Naive thymus-derived CD8-positive, alpha-beta T cell (primary cell): ENCODE results near the gene ZNF423. TPM values are rescaled to one million over a fixed set of nuclear protein-coding genes. Genes with fewer than 3 reads are reported as not detected.

Experiments used
- ATAC-seq, 2 donors: fragments of 150-1000 bp; cut with Tn5 transposase in 1 of 2; sonication (Bioruptor Pico), chemical (Tn5 transposase) in 1 of 2; 1 replicate in 1 of 2; 2 replicates in 1 of 2; pipeline ENCODE4 v1.10.0; 2021; ENCODE audit warnings: mild to moderate bottlenecking in 2 of 2, moderate library complexity in 2 of 2
- POLR2A ChIA-PET: fragments of 350-600 bp; sonication (Branson Sonifier 250); formaldehyde crosslinking; loops from one replicate; lab custom pipeline; 2021; ENCODE audit warnings: antibody characterized with exemption; lab: Charles Lee
- DNase-seq, 10 donors: peaks; one replicate each; pipeline versions ENCODE4 v3.0.0 to v3.0.0-alpha.2; 2020 to 2022
- H3K27ac Mint-ChIP-seq, 10 donors: one replicate each; pipeline ENCODE4 v1.8.0; 2020 to 2022; ENCODE audit warnings: mild to moderate bottlenecking in 10 of 10, mixed read lengths in 10 of 10, moderate library complexity in 4 of 10, inconsistent platforms in 1 of 10
- H3K27me3 Mint-ChIP-seq, 5 donors: one replicate each; pipeline ENCODE4 v1.8.0; 2021 to 2022; ENCODE audit warnings: mixed read lengths in 5 of 5
- H3K36me3 Mint-ChIP-seq, 3 donors: one replicate each; pipeline ENCODE4 v1.8.0; 2020 to 2022; ENCODE audit warnings: mixed read lengths in 3 of 3, mild to moderate bottlenecking in 2 of 3, inconsistent platforms in 1 of 3
- H3K4me1 Mint-ChIP-seq, 4 donors: one replicate each; pipeline ENCODE4 v1.8.0; 2021 to 2022; ENCODE audit warnings: mixed read lengths in 4 of 4
- H3K4me3 Mint-ChIP-seq, 10 donors: one replicate each; pipeline ENCODE4 v1.8.0; 2020 to 2022; ENCODE audit warnings: mild to moderate bottlenecking in 10 of 10, mixed read lengths in 10 of 10, moderate library complexity in 6 of 10, inconsistent platforms in 1 of 10
- H3K9me3 Mint-ChIP-seq, 9 donors: one replicate each; pipeline ENCODE4 v1.8.0; 2020 to 2022; ENCODE audit warnings: mixed read lengths in 9 of 9, mild to moderate bottlenecking in 3 of 9, inconsistent platforms in 1 of 9, moderate library complexity in 1 of 9
- polyA plus RNA-seq, 3 donors: library from polyadenylated mRNA; unstranded; fragments of 300-500 nt; fragmentation: Illumina TruSeq; gene quantifications; one replicate each; pipeline ENCODE4 v1.2.3, GENCODE V29; 2021
- total RNA-seq, 8 experiments: library from RNA in 2 of 8; stranded (reverse) in 2 of 8; gene quantifications; one replicate each; pipeline ENCODE4 v1.2.3 and lab custom pipeline; 2021 to 2026

Gene ZNF423
- total and polyA plus RNA-seq, 5 experiments from 2014 or later, result not detected

- peaks cover 0 to 12% (median 0%) of the 10 kb centered on the region in 5 donors for H3K27me3 Mint-ChIP-seq
- H3K4me1 Mint-ChIP-seq, result no peaks in the 10 kb centered on the region
- H3K36me3 Mint-ChIP-seq, result no peaks in the 10 kb centered on the region
- POLR2A ChIA-PET, result interaction anchor here (0.8 kb wide), 1 partner anchor 1091 kb away, joined by 4 read pairs; no protein-coding TSS in a partner anchor
- no peak overlapping the region for H3K4me3 Mint-ChIP-seq
- no peak overlapping the region for H3K27ac Mint-ChIP-seq
- no peak for ATAC-seq
- no peaks in the 10 kb centered on the region for H3K9me3 Mint-ChIP-seq
- DNase-seq, result no peak
Observed at GRCh38 chr16:49778202-49778930, 77.5 kb downstream of the ZNF423 start.

- ATAC-seq (no peak), DNase-seq (no peak)
- Mint-ChIP-seq H3K9me3 (no peaks in the 10 kb centered on the region), H3K27ac (no peak overlapping the region), H3K4me1 (no peaks in the 10 kb centered on the region), H3K4me3 (no peak overlapping the region), H3K36me3 (no peaks in the 10 kb centered on the region), H3K27me3 (peaks cover 0 to 12% (median 0%) of the 10 kb centered on the region in 5 donors)
- POLR2A ChIA-PET, result no interaction called here
Observed at GRCh38 chr16:49776734-49777133, 79.2 kb downstream of the ZNF423 start.

GRCh38 chr16:49776085-49776595 is 79.8 kb downstream of the ZNF423 start:
- H3K4me1 Mint-ChIP-seq, result no peaks in the 10 kb centered on the region
- DNase-seq, result no peak
- H3K9me3 Mint-ChIP-seq, result no peaks in the 10 kb centered on the region
- H3K4me3 Mint-ChIP-seq, result no peak overlapping the region
- H3K27ac Mint-ChIP-seq, result no peak overlapping the region
- H3K36me3 Mint-ChIP-seq, result no peaks in the 10 kb centered on the region
- POLR2A ChIA-PET, result no interaction called here
- peaks cover 0 to 11% (median 0%) of the 10 kb centered on the region in 5 donors for H3K27me3 Mint-ChIP-seq
- ATAC-seq, result no peak

GRCh38 chr16:49775581-49775980 is 80.3 kb downstream of the ZNF423 start:
- POLR2A ChIA-PET, result no interaction called here
- H3K4me3 Mint-ChIP-seq, result no peak overlapping the region
- ATAC-seq (no peak), DNase-seq (no peak)
- no peak overlapping the region for H3K27ac Mint-ChIP-seq
- H3K27me3 Mint-ChIP-seq, result peaks cover 0 to 6% (median 0%) of the 10 kb centered on the region in 5 donors
- no peaks in the 10 kb centered on the region for H3K4me1 Mint-ChIP-seq
- H3K9me3 Mint-ChIP-seq, result no peaks in the 10 kb centered on the region
- no peaks in the 10 kb centered on the region for H3K36me3 Mint-ChIP-seq

GRCh38 chr16:49775018-49775417 is 80.9 kb downstream of the ZNF423 start:
- Mint-ChIP-seq H3K4me3 (no peak overlapping the region), H3K27me3 (peaks cover 0 to 6% (median 0%) of the 10 kb centered on the region in 5 donors), H3K36me3 (no peaks in the 10 kb centered on the region), H3K9me3 (no peaks in the 10 kb centered on the region), H3K4me1 (no peaks in the 10 kb centered on the region), H3K27ac (no peak overlapping the region)
- POLR2A ChIA-PET, result no interaction called here
- no peak for ATAC-seq
- no peak for DNase-seq

GRCh38 chr16:49773534-49774475 is 82.1 kb downstream of the ZNF423 start:
- H3K36me3 Mint-ChIP-seq, result no peaks in the 10 kb centered on the region
- POLR2A ChIA-PET, result no interaction called here

GRCh38 chr16:49767998-49768397 is 87.9 kb downstream of the ZNF423 start:
- POLR2A ChIA-PET, result no interaction called here
- Mint-ChIP-seq H3K4me3 (no peak overlapping the region), H3K27ac (no peak overlapping the region), H3K9me3 (no peaks in the 10 kb centered on the region), H3K27me3 (peaks cover 0 to 4% (median 0%) of the 10 kb centered on the region in 5 donors), H3K4me1 (peaks cover 0 to 2% (median 0%) of the 10 kb centered on the region in 4 donors), H3K36me3 (no peaks in the 10 kb centered on the region)
- DNase-seq (no peak), ATAC-seq (no peak)

More at GRCh38 chr16:49773534-49774475, 82.1 kb downstream of the ZNF423 start:
- ATAC-seq (no peak), DNase-seq (no peak)
- H3K27ac Mint-ChIP-seq, result no peak overlapping the region
- H3K4me3 Mint-ChIP-seq, result no peak overlapping the region
- no peaks in the 10 kb centered on the region for H3K27me3 Mint-ChIP-seq
- peaks cover 0 to 2% (median 0%) of the 10 kb centered on the region in 4 donors for H3K4me1 Mint-ChIP-seq
- no peaks in the 10 kb centered on the region for H3K9me3 Mint-ChIP-seq

GRCh38 chr16:49767414-49767813 is 88.5 kb downstream of the ZNF423 start:
- Mint-ChIP-seq H3K27me3 (peaks cover 0 to 4% (median 0%) of the 10 kb centered on the region in 5 donors), H3K27ac (no peak overlapping the region), H3K4me3 (no peak overlapping the region), H3K4me1 (peaks cover 0 to 2% (median 0%) of the 10 kb centered on the region in 4 donors), H3K9me3 (no peaks in the 10 kb centered on the region), H3K36me3 (no peaks in the 10 kb centered on the region)
- DNase-seq (no peak), ATAC-seq (no peak)
- POLR2A ChIA-PET, result no interaction called here

GRCh38 chr16:49766225-49766624 is 89.7 kb downstream of the ZNF423 start:
- POLR2A ChIA-PET, result no interaction called here
- ATAC-seq (no peak), DNase-seq (no peak)
- H3K27me3 Mint-ChIP-seq, result peaks cover 0 to 4% (median 0%) of the 10 kb centered on the region in 5 donors
- H3K9me3 Mint-ChIP-seq, result no peaks in the 10 kb centered on the region
- H3K4me1 Mint-ChIP-seq, result peaks cover 0 to 2% (median 0%) of the 10 kb centered on the region in 4 donors
- H3K27ac Mint-ChIP-seq, result no peak overlapping the region
- H3K4me3 Mint-ChIP-seq, result no peak overlapping the region
- no peaks in the 10 kb centered on the region for H3K36me3 Mint-ChIP-seq

GRCh38 chr16:49763826-49764225 is 92.1 kb downstream of the ZNF423 start:
- Mint-ChIP-seq H3K27me3 (peaks cover 0 to 4% (median 0%) of the 10 kb centered on the region in 5 donors), H3K4me1 (peaks cover 0 to 2% (median 0%) of the 10 kb centered on the region in 4 donors), H3K27ac (no peak overlapping the region), H3K36me3 (no peaks in the 10 kb centered on the region), H3K9me3 (no peaks in the 10 kb centered on the region), H3K4me3 (no peak overlapping the region)
- POLR2A ChIA-PET, result no interaction called here
- DNase-seq (no peak), ATAC-seq (no peak)

GRCh38 chr16:49760815-49761214 is 95.1 kb downstream of the ZNF423 start:
- no peak for DNase-seq
- no peak overlapping the region for H3K4me3 Mint-ChIP-seq
- H3K27ac Mint-ChIP-seq, result no peak overlapping the region
- ATAC-seq, result no peak
- peaks cover 3 to 21% (median 8%) of the 10 kb centered on the region in 5 donors for H3K27me3 Mint-ChIP-seq
- no peaks in the 10 kb centered on the region for H3K36me3 Mint-ChIP-seq
- no peaks in the 10 kb centered on the region for H3K9me3 Mint-ChIP-seq
- POLR2A ChIA-PET, result no interaction called here
- H3K4me1 Mint-ChIP-seq, result peaks cover 0 to 2% (median 0%) of the 10 kb centered on the region in 4 donors

- Mint-ChIP-seq H3K27me3 (peaks cover 9 to 35% (median 14%) of the 10 kb centered on the region in 5 donors), H3K4me3 (no peak overlapping the region), H3K4me1 (peaks cover 8 to 17% (median 13%) of the 10 kb centered on the region in 4 donors), H3K9me3 (no peaks in the 10 kb centered on the region), H3K36me3 (no peaks in the 10 kb centered on the region), H3K27ac (peak overlapping the region in 2 of 10 donors; percentile 1 to 40)
- POLR2A ChIA-PET, result no interaction called here
- ATAC-seq (no peak), DNase-seq (no peak)
Observed at GRCh38 chr16:49757559-49758069, 98.3 kb downstream of the ZNF423 start.
